GM12891 (cell line): ENCODE data around the gene UXT.

ENCODE experiments used
- POLR2AphosphoS5 ChIP-seq: IDR thresholded peaks from 2 replicates; pipeline ENCODE4 v1.6.1; 2011; ENCODE audit warnings: low read depth, low read length, control low read depth
- POU2F2 ChIP-seq: IDR thresholded peaks from 2 replicates; pipeline ENCODE4 v1.6.1; 2011; ENCODE audit warnings: low read depth, mild to moderate bottlenecking, control low read depth, low read length, moderate library complexity
- SPI1 ChIP-seq: IDR thresholded peaks from 2 replicates; pipeline ENCODE4 v1.6.1; 2011; ENCODE audit warnings: low read depth, low read length, control low read depth

GRCh38 chrX:47625365-47625764, 33.6 kb downstream of the UXT start:
- TF ChIP-seq POLR2AphosphoS5 (no peak), SPI1 (no peak), POU2F2 (no peak)
